ENCODE measurements around the gene FAM168A. TPM values are rescaled to one million over a fixed set of nuclear protein-coding genes. Genes with fewer than 3 reads are reported as not detected.
"Not testable (repeated sequence)": the region's sequence is repeated elsewhere in the genome, so short reads cannot be mapped to it uniquely, and the experiment has no call there.

FAM168A gene
- total RNA-seq, 1 donor from 2014 or later = 28.8 TPM

- no peak for DNase-seq
Measured at GRCh38 chr11:73519266-73519665, 78.6 kb downstream of the FAM168A start.

DNA sequence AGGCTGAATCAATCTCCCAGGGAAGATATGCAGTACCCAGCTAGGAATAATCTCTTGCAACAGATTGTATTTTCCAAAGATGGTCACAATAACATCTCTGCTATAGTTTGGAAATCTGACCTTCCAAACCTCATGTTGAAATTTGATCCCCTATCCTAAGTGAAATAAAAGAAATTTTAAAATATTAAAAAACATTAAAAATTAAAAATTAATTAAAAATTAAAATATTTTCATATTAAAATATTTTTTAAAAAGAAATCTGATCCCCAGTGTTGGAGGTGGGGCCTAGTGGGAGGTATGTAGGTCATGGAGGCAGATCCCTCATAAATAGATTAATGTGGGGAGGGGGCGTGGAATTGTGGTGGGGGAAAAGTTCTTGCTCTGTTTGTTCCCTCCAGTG, 79.7 kb downstream of the FAM168A start:
- DNase-seq = no peak

DNA sequence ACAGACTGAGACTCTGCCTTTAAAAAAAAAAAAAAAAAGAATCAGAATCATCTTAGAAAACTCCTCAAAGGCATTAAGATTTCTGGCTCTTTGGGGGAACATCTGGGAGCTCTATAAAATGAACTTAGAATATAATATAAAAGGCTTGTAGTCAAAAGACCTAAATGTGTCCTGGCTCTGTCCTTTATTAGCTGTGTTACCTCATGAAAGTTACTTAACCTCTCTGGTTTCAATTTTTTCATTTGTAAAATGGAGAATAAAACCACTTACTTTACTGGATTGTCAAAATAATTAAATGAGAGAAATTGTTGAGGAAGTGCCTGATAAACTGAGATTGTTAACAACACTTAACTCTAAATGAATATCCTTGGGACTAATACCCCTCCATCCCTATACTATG, 81.8 kb downstream of the FAM168A start:
- DNase-seq = no peak

- no peak for DNase-seq
Measured at GRCh38 chr11:73513707-73514106, 84.2 kb downstream of the FAM168A start.

DNA sequence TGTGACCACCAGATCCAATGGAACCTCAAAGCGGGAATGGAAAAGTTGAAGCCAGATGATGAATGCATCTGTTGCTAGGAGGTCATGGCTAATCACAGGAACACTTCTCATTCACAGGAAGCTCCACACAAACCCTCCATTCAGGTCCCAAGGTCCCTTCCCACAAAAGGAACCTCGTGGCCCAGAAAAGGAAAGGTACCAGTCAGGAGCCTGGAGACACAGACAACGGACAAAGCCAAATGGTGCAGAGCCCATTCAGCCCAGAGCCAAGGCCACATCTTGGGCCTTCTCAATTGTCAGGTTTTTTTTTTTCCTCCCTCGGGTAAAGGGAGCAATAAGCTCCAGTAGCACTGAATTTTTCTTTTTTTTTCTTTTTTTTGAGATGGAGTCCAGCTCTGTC, 87.0 kb downstream of the FAM168A start:
- no peak for DNase-seq

DNA sequence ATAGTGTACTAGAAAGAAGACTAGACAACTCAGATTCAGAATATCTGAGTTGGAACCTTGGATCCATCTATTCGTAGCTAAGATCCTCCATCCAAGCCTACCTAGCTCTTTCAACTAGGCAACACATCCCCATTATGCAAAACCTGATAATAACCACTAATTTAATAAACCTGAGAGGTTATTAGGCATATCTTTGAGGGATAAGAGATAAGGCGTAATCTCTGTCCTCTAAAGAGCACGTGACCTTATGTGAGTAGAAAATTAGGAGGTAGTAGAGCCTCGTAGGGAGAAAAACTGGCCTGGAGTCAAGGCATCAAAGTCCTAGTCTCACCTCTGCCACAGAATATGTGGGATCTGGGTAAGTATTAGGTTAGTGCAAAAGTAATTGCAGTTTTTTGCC, 87.8 kb downstream of the FAM168A start:
- DNase-seq = no peak

DNA sequence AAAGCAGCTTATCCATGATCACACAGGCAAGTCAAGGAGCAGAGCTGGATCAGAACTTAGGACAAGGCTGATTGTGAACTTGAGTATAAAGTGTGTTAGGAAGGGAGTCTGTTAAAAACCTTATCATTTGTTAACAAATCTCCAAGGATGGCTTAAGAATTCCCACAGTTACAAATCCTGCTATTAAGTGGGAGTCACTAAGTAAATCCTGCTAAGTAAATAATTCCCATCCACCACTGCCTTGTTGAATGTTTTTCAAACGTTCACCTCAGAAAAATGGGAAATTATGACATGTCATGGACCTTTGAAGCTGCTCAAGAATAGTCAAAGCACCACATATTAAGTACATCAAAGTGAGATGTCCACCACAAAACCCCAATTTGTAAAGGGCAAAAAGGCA, 88.7 kb downstream of the FAM168A start:
- no peak for DNase-seq

DNA sequence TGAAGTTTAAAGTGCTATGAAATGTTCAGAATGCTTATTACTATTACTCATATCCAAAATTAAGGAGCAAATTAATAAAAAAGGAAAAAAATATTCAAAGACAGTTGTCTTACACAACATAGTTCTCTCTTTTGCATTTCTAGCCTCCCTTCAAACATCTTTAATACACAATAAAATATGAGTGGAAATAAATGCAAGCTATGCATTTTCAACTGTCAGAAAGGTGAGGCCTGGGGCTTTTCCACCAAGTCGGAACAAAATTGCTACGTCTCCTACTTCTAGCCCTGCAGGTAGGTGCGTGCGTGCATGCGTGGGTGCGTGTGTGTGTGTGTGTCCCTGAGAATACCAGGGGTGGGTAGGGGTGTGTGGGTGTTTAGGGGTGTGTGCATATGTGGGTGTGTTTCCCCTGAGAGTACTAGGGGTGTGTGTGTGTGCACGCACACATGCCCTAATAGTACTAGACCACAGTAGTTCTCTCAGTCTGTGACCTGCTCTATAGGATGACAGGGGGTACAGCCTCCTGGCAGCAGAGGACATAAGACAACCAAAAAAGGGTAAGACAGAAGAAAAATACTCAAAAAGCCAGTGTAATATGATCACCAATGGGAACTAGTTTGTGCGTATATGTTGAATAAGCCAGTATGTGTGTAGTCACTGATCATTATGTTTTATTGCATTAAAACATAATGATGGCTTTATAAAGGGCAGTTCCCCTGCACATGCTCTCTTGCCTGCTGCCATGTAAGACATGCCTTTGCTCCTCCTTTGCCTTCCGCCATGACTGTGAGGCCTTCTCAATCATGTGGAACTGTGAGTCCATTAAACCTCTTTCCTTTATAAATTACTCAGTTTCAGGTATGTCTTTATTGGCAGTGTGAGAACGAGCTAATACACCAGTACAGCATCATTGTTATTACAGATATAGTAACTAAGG, 89.4 kb downstream of the FAM168A start:
- no peak for DNase-seq

GRCh38 chr11:73507086-73507485, 90.8 kb downstream of the FAM168A start:
- DNase-seq = no peak

- DNase-seq = no peak
Measured at GRCh38 chr11:73506038-73506437, 91.9 kb downstream of the FAM168A start.

GRCh38 chr11:73498343-73498742, 99.6 kb downstream of the FAM168A start:
- no peak for DNase-seq

GRCh38 chr11:73496134-73496533, 101.8 kb downstream of the FAM168A start:
- no peak for DNase-seq

DNA sequence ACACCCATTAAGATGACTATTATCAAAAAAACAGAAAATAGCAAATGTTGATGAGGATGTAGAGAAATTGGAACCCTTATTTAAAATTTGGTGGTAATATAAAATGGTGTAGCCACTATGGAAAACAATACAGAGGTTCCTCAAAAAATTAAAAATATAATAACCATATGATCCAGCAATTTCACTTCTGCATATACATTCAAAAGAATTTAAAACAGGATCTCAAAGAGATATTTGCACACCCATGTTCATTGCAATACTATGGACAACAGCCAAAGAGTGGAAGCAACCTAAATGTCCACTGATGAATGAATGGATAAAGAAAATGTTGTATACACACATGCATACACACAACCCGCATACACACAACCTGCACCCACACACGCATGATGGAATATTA, 102.2 kb downstream of the FAM168A start:
- DNase-seq = no peak

DNA sequence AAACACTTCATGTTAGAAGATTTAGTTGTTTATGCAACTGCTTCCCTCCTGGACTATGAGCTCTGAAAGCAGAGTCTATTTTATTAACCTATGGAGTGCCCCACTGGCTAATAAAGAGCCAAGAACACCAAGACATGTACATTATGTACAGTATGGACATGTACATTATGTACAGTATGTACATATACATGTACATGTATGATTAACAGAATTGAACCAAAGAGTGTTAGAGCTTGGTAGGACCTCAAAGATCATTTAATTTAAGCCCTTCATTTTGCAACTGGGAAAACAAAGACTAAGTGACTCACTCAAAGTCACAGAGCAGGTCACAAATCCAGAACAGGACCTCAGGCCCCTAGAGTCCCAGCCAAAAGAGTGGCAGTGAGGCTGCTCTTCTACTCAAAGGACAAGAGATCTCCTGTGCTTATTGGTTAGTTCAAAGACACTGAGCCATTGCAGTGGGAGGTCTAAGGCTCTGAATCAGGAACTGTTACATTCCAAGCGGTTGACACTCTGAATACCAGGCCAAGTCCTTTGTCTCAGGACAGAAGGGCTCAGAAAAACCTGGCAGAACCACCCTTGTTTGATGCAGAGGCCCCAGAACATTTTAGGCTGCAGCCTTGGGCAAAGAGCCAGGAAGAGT, 103.8 kb downstream of the FAM168A start:
- DNase-seq = peak; percentile 9

DNA sequence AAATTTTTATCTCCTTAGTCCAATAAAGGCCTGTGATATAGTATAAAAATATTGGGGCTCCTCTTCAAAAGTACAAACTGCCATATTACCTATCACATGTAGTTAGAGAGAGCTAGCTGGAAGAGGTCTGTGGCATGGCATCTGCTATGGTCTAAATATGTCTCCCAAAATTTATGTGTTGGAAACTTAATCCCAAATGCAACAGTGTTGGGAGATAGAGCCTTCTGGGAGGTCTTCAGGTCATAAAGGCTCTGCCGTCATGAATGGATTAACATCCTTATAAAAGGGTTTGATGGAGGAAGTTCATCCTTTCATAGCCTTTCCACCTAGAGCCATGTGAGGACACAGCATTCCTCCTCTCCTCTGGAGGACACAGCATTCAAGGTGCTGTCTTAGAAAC, 116.3 kb downstream of the FAM168A start:
- no peak for DNase-seq

GRCh38 chr11:73480677-73481076, 117.2 kb downstream of the FAM168A start:
- no peak for DNase-seq

DNA sequence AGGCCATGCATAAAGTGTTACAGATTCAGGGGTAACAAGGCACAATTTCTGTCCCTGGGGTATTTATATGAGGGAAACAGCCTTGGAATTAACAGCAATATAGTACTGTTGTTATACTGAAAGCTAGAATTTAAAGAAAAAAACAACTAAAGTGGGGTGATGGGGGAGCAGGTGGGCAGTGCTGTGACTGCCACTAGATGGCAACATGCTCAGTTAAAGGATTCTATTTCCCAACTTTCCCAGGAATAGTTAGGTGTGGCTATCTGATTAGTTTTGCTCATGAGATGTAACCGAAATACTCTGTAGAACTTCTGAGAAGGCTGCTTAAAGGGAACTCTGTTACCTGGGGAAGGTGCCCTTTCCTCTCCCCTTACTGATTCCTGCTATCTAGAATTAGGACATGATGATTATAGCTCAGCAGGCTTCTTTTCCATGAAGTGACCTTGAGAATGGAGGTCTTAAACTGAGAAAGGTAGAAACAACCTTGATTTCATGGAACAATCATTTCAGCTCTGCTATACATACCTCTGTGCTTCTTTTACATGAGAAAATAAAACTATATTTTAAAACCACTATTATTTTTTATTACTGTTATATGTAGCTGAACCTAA, 119.1 kb downstream of the FAM168A start:
- DNase-seq = no peak

DNA sequence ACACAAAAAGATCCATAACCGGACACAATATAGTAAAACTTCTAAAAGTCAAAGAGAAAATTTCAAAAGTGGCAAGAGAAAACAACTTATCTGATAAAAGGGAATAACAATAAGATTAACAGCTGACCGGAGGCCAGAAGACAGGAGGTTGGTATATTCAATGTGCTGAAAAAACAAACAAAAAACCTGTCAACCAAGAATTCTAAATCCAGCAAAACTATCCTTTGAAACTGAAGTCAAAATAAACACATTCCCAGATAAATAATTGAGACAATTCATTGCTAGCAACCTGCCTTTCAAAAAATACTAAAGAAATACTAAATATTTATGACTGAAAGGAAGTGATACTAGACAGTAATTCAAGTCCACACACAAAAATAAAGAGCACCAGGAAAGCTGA, 120.4 kb downstream of the FAM168A start:
- no peak for DNase-seq

GRCh38 chr11:73475549-73476095, 122.3 kb downstream of the FAM168A start:
- no peak for DNase-seq

DNA sequence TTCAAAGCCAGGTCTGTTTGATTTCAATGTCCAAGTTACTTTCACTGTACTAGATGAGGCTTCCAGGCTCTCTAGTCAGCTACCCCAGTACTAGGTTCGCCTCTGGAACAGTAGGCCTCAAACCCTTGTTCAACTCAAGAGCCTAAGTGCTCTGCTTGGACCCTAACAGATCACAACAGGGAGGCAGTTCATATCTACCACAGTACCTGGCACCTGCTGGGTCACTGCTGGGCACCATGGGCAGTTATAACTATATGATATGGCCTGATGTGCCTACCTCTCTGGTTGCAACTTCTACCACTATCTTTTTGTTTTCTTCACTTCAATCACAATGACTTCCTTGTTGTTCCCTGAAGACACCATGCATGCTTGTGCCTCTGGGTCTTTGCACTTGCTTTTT, 124.7 kb downstream of the FAM168A start:
- DNase-seq = no peak

DNA sequence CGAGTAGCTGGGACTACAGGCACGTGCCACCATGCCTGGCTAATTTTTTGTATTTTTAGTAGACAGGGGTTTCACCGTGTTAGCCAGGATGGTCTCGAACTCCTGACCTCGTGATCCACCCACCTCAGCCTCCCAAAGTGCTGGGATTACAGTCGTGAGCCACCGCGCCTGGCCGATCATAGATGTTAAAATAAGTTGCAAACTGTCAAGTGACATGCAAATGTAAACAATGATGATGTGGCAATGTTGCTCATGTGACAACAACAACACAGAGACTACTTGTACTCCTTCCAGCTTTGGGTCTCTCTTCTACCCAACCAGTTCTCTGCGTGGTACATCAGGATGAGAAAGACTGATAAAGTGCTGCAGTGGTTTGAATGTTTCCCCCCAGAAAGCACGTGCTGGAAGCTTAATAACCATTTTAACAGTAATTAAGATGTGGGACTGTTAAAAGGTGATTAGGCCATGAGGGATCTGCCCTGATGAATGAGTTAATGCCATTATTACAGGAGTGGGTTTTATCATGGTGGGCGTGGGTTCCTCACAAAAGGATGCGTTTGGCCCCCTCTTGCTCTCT, 127.8 kb downstream of the FAM168A start:
- not testable (repeated sequence) for DNase-seq

DNA sequence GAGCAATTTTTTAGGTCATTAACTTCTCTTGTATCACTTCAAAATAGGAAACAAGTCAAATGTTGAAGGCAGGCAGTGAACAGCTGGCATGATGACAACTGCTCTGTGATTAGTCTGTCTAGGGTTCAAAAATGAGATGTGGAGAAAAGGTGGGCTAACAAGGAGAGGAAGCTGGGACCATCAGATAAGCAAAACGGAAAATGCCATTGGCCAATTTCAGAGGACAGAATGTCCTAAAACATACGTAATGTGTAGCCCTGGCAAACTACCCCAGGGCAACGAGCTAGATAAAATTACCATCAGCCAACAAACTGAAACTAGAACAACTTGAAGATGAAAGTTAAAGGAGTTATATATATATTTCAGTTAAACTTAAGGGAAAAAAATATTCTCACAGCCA, 128.5 kb downstream of the FAM168A start:
- no peak for DNase-seq
